Peyer's patch (tissue), 4 donors: ENCODE results near the gene FCER2. TPM values are rescaled to one million over a fixed set of nuclear protein-coding genes. Genes with fewer than 3 reads are reported as not detected.

Source experiments
- DNase-seq, 3 donors: peaks; one replicate each; pipeline ENCODE4 v3.0.0-alpha.2; 2017 to 2019
- H3K27ac ChIP-seq, 4 donors: fragments of 200-600 bp; sonication (generic); one replicate each; pipeline ENCODE4 v1.5.1; 2016 to 2019
- H3K27me3 ChIP-seq, 2 donors: fragments of 200-600 bp; sonication (generic); one replicate each; pipeline ENCODE4 v1.5.1; 2019
- H3K36me3 ChIP-seq, 3 donors: fragments of 200-600 bp; sonication (generic); one replicate each; pipeline ENCODE4 v1.5.1; 2016 to 2019
- H3K4me1 ChIP-seq, 4 donors: fragments of 200-600 bp; sonication (generic); one replicate each; pipeline ENCODE4 v1.5.1; 2016 to 2019
- H3K4me3 ChIP-seq, 4 donors: fragments of 200-600 bp; sonication (generic); 1 replicate in 3 of 4; 2 replicates in 1 of 4; pipeline ENCODE4 v1.5.1; 2016 to 2019; ENCODE audit warnings: mild to moderate bottlenecking in 1 of 4
- H3K9me3 ChIP-seq, 4 donors: fragments of 200-600 bp; sonication (generic); one replicate each; pipeline ENCODE4 v1.5.1; 2016 to 2019; ENCODE audit warnings: mild to moderate bottlenecking in 1 of 4
- CTCF ChIP-seq, 6 experiments: fragments of 450-650 bp in 4 of 6; fragments of 200-600 bp in 2 of 6; sonication (generic) in 1 of 6; IDR thresholded peaks; one replicate each; pipeline ENCODE4 v1.5.1; 2017 to 2019; ENCODE audit warnings: antibody characterized with exemption in 6 of 6, mild to moderate bottlenecking in 3 of 6, moderate library complexity in 1 of 6
- POLR2A ChIP-seq, 2 donors: fragments of 450-650 bp; IDR thresholded peaks; one replicate each; pipeline ENCODE4 v1.5.1; 2017; ENCODE audit warnings: antibody characterized with exemption in 2 of 2, mild to moderate bottlenecking in 2 of 2, moderate library complexity in 2 of 2
- total RNA-seq, 4 donors: library from RNA; depleted of rRNA; stranded (reverse); fragments of >200 nt; gene quantifications; one replicate each; pipeline ENCODE4 v1.1.0, GENCODE V29; 2016

FCER2 gene
- total RNA-seq, 4 donors from 2014 or later = 2.0 to 10.7 TPM; not detected in 2

DNA sequence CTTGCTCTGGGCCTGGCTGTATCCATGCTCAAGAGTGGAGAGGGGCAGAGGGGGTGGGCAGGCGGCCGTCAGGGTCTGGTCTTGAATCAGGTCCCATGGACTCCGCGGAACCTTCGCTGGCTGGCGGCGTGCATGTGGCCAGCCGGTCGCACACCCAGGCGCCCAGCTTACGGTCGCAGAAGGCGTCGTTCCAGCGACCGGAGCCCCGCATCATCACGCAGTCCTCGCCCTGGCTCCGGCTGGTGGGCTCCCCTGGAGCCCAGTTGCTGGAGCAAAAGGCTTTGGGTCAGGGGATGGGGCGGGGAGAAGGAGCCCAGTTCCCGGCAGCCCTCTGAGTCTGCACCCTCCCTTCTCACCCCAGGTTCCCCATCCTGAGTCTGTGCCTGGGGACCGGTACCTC, 12.8 kb downstream of the FCER2 start:
- Histone ChIP-seq H3K4me1 (peaks cover 0 to 1% (median 0%) of the 10 kb centered on the region in 4 donors), H3K27me3 (no peaks in the 10 kb centered on the region), H3K9me3 (no peaks in the 10 kb centered on the region), H3K27ac (no peak overlapping the region), H3K36me3 (peaks cover 0 to 2% (median 0%) of the 10 kb centered on the region in 3 donors), H3K4me3 (no peak overlapping the region)
- TF ChIP-seq CTCF (IDR thresholded peaks at IDR 0.05) = no peak
- no peak for TF ChIP-seq POLR2A (IDR thresholded peaks at IDR 0.05)
- DNase-seq = no peak

DNA sequence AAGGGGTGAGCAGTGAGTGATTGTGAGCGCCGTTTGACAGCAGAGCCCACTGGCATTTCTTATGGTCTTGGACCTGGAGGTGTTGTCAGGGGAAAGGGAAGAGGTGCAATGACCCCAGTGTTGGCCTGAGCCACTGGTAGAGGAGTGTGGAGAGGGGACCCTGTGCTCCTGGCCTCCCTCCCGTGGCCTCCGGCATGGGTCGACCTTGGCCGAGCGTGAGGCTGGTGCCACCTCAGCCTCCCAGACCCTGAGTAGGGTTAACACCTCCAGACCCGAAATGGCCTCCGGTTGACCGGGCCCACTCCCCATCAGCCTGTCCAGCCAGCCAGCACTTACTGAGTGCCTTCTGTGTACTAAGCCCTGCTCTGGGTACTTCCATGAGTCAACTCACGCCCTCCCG, 14.8 kb downstream of the FCER2 start:
- no peak overlapping the region for H3K4me3 ChIP-seq
- DNase-seq = no peak
- peaks cover 0 to 2% (median 0%) of the 10 kb centered on the region in 4 donors for H3K4me1 ChIP-seq
- H3K9me3 ChIP-seq = no peaks in the 10 kb centered on the region
- H3K27me3 ChIP-seq = no peaks in the 10 kb centered on the region
- H3K36me3 ChIP-seq = peaks cover 0 to 21% (median 0%) of the 10 kb centered on the region in 3 donors
- H3K27ac ChIP-seq = no peak overlapping the region
- no peak for TF ChIP-seq CTCF (IDR thresholded peaks at IDR 0.05)
- no peak for TF ChIP-seq POLR2A (IDR thresholded peaks at IDR 0.05)

GRCh38 chr19:7685546-7686445, 16.1 kb downstream of the FCER2 start:
- no peaks in the 10 kb centered on the region for H3K9me3 ChIP-seq
- peaks cover 0 to 21% (median 0%) of the 10 kb centered on the region in 3 donors for H3K36me3 ChIP-seq
- no peak for DNase-seq
- no peaks in the 10 kb centered on the region for H3K27me3 ChIP-seq
- TF ChIP-seq POLR2A (IDR thresholded peaks at IDR 0.05) (no peak), CTCF (IDR thresholded peaks at IDR 0.05) (no peak)
- H3K4me1 ChIP-seq = peaks cover 0 to 6% (median 0%) of the 10 kb centered on the region in 4 donors
- no peak overlapping the region for H3K4me3 ChIP-seq
- no peak overlapping the region for H3K27ac ChIP-seq

DNA sequence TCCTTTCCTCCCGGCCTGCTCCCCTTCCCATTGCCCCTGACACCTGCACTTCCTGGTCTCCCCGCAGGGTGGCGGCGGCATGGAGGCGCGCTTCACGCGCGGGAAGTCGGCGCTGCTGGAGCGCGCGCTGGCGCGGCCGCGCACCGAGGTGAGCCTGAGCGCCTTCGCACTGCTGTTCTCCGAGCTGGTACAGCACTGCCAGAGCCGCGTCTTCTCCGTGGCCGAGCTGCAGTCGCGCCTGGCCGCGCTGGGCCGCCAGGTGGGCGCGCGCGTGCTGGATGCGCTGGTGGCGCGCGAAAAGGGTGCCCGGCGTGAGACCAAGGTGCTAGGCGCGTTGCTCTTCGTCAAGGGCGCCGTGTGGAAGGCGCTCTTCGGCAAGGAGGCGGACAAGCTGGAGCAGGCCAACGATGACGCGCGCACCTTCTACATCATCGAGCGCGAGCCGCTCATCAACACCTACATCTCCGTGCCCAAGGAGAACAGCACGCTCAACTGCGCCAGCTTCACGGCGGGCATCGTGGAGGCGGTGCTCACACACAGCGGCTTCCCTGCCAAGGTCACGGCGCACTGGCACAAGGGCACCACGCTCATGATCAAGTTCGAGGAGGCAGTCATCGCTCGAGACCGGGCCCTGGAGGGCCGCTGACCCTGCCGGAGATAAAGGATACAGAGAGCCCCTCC, 19.6 kb downstream of the FCER2 start:
- peaks cover 0 to 18% (median 2%) of the 10 kb centered on the region in 4 donors for H3K4me1 ChIP-seq
- H3K9me3 ChIP-seq = no peaks in the 10 kb centered on the region
- TF ChIP-seq POLR2A (IDR thresholded peaks at IDR 0.05) = no peak
- no peak for TF ChIP-seq CTCF (IDR thresholded peaks at IDR 0.05)
- no peaks in the 10 kb centered on the region for H3K27me3 ChIP-seq
- DNase-seq = no peak
- H3K27ac ChIP-seq = peak overlapping the region in 1 of 4 donors; percentile 95
- peaks cover 0 to 21% (median 0%) of the 10 kb centered on the region in 3 donors for H3K36me3 ChIP-seq
- peak overlapping the region in 3 of 4 donors; percentile 59 to 97 (median 92) for H3K4me3 ChIP-seq

- H3K4me3 ChIP-seq = peak overlapping the region; percentile 59 to 97 (median 94)
- peak in 1 of 2 donors; percentile 12 for TF ChIP-seq POLR2A (IDR thresholded peaks at IDR 0.05)
- peak; percentile 10 to 66 (median 52) for TF ChIP-seq CTCF (IDR thresholded peaks at IDR 0.05)
- no peaks in the 10 kb centered on the region for H3K9me3 ChIP-seq
- peak; percentile 71 to 91 (median 86) for DNase-seq
- H3K27me3 ChIP-seq = no peaks in the 10 kb centered on the region
- peaks cover 0 to 21% (median 0%) of the 10 kb centered on the region in 3 donors for H3K36me3 ChIP-seq
- H3K27ac ChIP-seq = peak overlapping the region; percentile 63 to 95 (median 86)
- peaks cover 0 to 18% (median 2%) of the 10 kb centered on the region in 4 donors for H3K4me1 ChIP-seq
These were observed 20.4 kb downstream of the FCER2 start for GRCh38 chr19:7681340-7682174.
